Vagina (tissue), 2 donors: Measurements from ENCODE around the gene NT5C2. TPM values are rescaled to one million over a fixed set of nuclear protein-coding genes. Genes with fewer than 3 reads are reported as not detected.

Source experiments
- DNase-seq, 2 donors: peaks; one replicate each; pipeline ENCODE4 v3.0.0-alpha.2; 2017; ENCODE audit errors: extremely low spot score in 2 of 2
- H3K27ac ChIP-seq: fragments of 200-600 bp; sonication (generic); one replicate; pipeline ENCODE4 v1.5.1; 2019
- H3K27me3 ChIP-seq: fragments of 200-600 bp; sonication (generic); one replicate; pipeline ENCODE4 v1.5.1; 2019
- H3K36me3 ChIP-seq, 2 donors: fragments of 200-600 bp; sonication (generic); one replicate each; pipeline ENCODE4 v1.5.1; 2017 to 2019
- H3K4me1 ChIP-seq: fragments of 200-600 bp; sonication (generic); one replicate; pipeline ENCODE4 v1.5.1; 2019
- H3K4me3 ChIP-seq, 2 donors: fragments of 200-600 bp; sonication (generic); 1 replicate in 1 of 2; 2 replicates in 1 of 2; pipeline ENCODE4 v1.5.1; 2016 to 2019
- H3K9me3 ChIP-seq: fragments of 200-600 bp; sonication (generic); one replicate; pipeline ENCODE4 v1.5.1; 2019
- POLR2A ChIP-seq, 2 donors: fragments of 450-650 bp; IDR thresholded peaks; one replicate each; pipeline ENCODE4 v1.6.1; 2017; ENCODE audit warnings: antibody characterized with exemption in 2 of 2, mild to moderate bottlenecking in 2 of 2, moderate library complexity in 2 of 2
- POLR2AphosphoS5 ChIP-seq, 2 donors: sonication (generic); formaldehyde crosslinking; IDR thresholded peaks; one replicate each; pipeline ENCODE4 v1.9.0; 2017; ENCODE audit warnings: antibody characterized with exemption in 2 of 2, mild to moderate bottlenecking in 2 of 2, low read depth in 1 of 2; ENCODE audit not compliant: insufficient read depth in 1 of 2
- intact Hi-C: fragments of 100-400 bp; cut with DNase I; formaldehyde crosslinking; loops from one replicate; pipeline ENCODE4 v1.15.1; 2023
- total RNA-seq: library from RNA; depleted of rRNA; stranded (reverse); fragments of >200 nt; gene quantifications from one replicate; pipeline ENCODE4 v1.2.3, GENCODE V29; 2016
- TF ChIP-seq, protein P1 (sequence below), 3 experiments: fragments of 450-650 bp in 2 of 3; fragments of 200-600 bp in 1 of 3; sonication (generic) in 1 of 3; IDR thresholded peaks; one replicate each; pipeline ENCODE4 v1.5.1; 2017 to 2019; ENCODE audit warnings: antibody characterized with exemption in 3 of 3, mild to moderate bottlenecking in 2 of 3, moderate library complexity in 2 of 3

NT5C2 gene
- total RNA-seq, 1 donor from 2014 or later, result 71.2 TPM

GRCh38 chr10:103049237-103049636 is 143.8 kb downstream of the NT5C2 start:
- intact Hi-C loops, result no loop called here
- TF ChIP-seq POLR2A (IDR thresholded peaks at IDR 0.05) (no peak), POLR2AphosphoS5 (IDR thresholded peaks at IDR 0.05; ENCODE audit: insufficient read depth in 1 of 2, low read depth in 1 of 2) (no peak)
- TF ChIP-seq, protein P1, sequence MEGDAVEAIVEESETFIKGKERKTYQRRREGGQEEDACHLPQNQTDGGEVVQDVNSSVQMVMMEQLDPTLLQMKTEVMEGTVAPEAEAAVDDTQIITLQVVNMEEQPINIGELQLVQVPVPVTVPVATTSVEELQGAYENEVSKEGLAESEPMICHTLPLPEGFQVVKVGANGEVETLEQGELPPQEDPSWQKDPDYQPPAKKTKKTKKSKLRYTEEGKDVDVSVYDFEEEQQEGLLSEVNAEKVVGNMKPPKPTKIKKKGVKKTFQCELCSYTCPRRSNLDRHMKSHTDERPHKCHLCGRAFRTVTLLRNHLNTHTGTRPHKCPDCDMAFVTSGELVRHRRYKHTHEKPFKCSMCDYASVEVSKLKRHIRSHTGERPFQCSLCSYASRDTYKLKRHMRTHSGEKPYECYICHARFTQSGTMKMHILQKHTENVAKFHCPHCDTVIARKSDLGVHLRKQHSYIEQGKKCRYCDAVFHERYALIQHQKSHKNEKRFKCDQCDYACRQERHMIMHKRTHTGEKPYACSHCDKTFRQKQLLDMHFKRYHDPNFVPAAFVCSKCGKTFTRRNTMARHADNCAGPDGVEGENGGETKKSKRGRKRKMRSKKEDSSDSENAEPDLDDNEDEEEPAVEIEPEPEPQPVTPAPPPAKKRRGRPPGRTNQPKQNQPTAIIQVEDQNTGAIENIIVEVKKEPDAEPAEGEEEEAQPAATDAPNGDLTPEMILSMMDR (IDR thresholded peaks at IDR 0.05), result no peak
- H3K4me3 ChIP-seq, result no peak overlapping the region

GRCh38 chr10:103047381-103047780 is 145.7 kb downstream of the NT5C2 start:
- no peak overlapping the region for H3K4me3 ChIP-seq
- no peak for DNase-seq
- H3K27me3 ChIP-seq, result no peaks in the 10 kb centered on the region
- H3K9me3 ChIP-seq, result no peaks in the 10 kb centered on the region
- H3K27ac ChIP-seq, result no peak overlapping the region
- intact Hi-C loops, result no loop called here
- H3K4me1 ChIP-seq, result peaks cover under 1% of the 10 kb centered on the region
- H3K36me3 ChIP-seq, result no peaks in the 10 kb centered on the region
- TF ChIP-seq, protein P1 (IDR thresholded peaks at IDR 0.05), result no peak
- TF ChIP-seq POLR2AphosphoS5 (IDR thresholded peaks at IDR 0.05; ENCODE audit: insufficient read depth in 1 of 2, low read depth in 1 of 2), result no peak
- TF ChIP-seq POLR2A (IDR thresholded peaks at IDR 0.05), result no peak

More at GRCh38 chr10:103049237-103049636, 143.8 kb downstream of the NT5C2 start:
- Histone ChIP-seq H3K27me3 (no peaks in the 10 kb centered on the region), H3K9me3 (no peaks in the 10 kb centered on the region), H3K27ac (no peak overlapping the region), H3K36me3 (no peaks in the 10 kb centered on the region), H3K4me1 (peaks cover 7% of the 10 kb centered on the region)
- DNase-seq, result no peak

GRCh38 chr10:103045961-103046360 is 147.1 kb downstream of the NT5C2 start:
- Histone ChIP-seq H3K36me3 (no peaks in the 10 kb centered on the region), H3K4me3 (no peak overlapping the region), H3K27ac (no peak overlapping the region), H3K9me3 (no peaks in the 10 kb centered on the region), H3K4me1 (peaks cover 4% of the 10 kb centered on the region), H3K27me3 (no peaks in the 10 kb centered on the region)
- DNase-seq, result no peak
- TF ChIP-seq POLR2A (IDR thresholded peaks at IDR 0.05), result no peak
- intact Hi-C loops, result no loop called here

- intact Hi-C loops, result no loop called here
- H3K36me3 ChIP-seq, result no peaks in the 10 kb centered on the region
- peak overlapping the region; percentile 39 for H3K27ac ChIP-seq
- H3K4me3 ChIP-seq, result no peak overlapping the region
- DNase-seq, result no peak
- no peaks in the 10 kb centered on the region for H3K27me3 ChIP-seq
- TF ChIP-seq, protein P1 (IDR thresholded peaks at IDR 0.05), result no peak
- TF ChIP-seq POLR2AphosphoS5 (IDR thresholded peaks at IDR 0.05; ENCODE audit: insufficient read depth in 1 of 2, low read depth in 1 of 2) (no peak), POLR2A (IDR thresholded peaks at IDR 0.05) (no peak)
- peaks cover 4% of the 10 kb centered on the region for H3K4me1 ChIP-seq
- no peaks in the 10 kb centered on the region for H3K9me3 ChIP-seq
Measured at GRCh38 chr10:103044942-103045489, 148.1 kb downstream of the NT5C2 start.

- peaks cover 4% of the 10 kb centered on the region for H3K4me1 ChIP-seq
- H3K27ac ChIP-seq, result no peak overlapping the region
- DNase-seq, result no peak
- H3K9me3 ChIP-seq, result no peaks in the 10 kb centered on the region
- H3K4me3 ChIP-seq, result no peak overlapping the region
- no peaks in the 10 kb centered on the region for H3K27me3 ChIP-seq
- intact Hi-C loops, result no loop called here
- TF ChIP-seq POLR2AphosphoS5 (IDR thresholded peaks at IDR 0.05; ENCODE audit: insufficient read depth in 1 of 2, low read depth in 1 of 2), result no peak
- no peak for TF ChIP-seq POLR2A (IDR thresholded peaks at IDR 0.05)
- TF ChIP-seq, protein P1 (IDR thresholded peaks at IDR 0.05), result no peak
- H3K36me3 ChIP-seq, result no peaks in the 10 kb centered on the region
Measured at GRCh38 chr10:103042908-103043307, 150.2 kb downstream of the NT5C2 start.
